HG03108 (cell line): Measurements from ENCODE around the gene LCN6.

Source experiments
- ATAC-seq: cut with Tn5 transposase; IDR thresholded peaks from one replicate; pipeline ENCODE4 v1.9.1; 2021; ENCODE audit warnings: moderate library complexity; ENCODE audit not compliant: unreplicated experiment

Gene LCN6

DNA sequence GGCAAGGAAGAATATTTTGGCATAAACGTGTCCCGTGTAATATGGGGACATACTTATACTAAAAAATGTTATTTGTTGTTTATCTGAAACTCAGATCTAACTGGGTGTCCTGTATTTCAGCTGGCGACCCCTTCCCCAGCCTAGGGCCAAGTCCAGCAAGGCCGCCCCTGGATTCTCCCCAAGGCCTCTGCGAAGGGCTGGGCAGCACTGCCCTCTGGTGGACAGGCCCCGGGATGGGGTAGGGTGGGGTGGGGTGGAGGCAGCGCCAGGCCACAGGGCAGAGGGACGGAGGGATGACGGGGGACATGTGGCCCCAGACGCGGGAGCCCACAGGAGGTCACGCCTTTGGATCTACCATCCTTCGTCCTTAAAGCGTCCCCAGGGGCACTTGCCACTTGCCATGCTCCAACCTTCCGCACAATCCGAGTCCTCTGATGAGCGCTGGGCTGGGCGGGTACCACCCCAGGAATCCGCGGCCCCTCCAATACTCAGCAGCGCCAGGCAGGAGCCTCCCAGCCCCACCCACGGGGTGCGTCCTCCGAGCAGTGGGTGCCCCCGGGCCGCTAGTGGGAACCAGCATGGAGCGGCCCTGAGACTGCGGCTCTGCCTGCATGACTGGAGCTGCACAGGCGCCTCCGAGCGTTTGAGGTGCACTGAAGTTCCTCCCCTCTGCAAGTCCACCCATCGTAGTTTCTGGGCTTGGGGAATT is 54.0 kb downstream of the LCN6 start:
- ATAC-seq, result no peak
